GM18909 (cell line): ENCODE data around the gene ADARB2.
"Not testable (repeated sequence)": the region's sequence is repeated elsewhere in the genome, so short reads cannot be mapped to it uniquely, and the experiment has no call there.

Source experiments
- ATAC-seq: cut with Tn5 transposase; IDR thresholded peaks from one replicate; pipeline ENCODE4 v1.9.1; 2021; ENCODE audit warnings: mild to moderate bottlenecking; ENCODE audit not compliant: unreplicated experiment, poor library complexity

ADARB2 gene

DNA sequence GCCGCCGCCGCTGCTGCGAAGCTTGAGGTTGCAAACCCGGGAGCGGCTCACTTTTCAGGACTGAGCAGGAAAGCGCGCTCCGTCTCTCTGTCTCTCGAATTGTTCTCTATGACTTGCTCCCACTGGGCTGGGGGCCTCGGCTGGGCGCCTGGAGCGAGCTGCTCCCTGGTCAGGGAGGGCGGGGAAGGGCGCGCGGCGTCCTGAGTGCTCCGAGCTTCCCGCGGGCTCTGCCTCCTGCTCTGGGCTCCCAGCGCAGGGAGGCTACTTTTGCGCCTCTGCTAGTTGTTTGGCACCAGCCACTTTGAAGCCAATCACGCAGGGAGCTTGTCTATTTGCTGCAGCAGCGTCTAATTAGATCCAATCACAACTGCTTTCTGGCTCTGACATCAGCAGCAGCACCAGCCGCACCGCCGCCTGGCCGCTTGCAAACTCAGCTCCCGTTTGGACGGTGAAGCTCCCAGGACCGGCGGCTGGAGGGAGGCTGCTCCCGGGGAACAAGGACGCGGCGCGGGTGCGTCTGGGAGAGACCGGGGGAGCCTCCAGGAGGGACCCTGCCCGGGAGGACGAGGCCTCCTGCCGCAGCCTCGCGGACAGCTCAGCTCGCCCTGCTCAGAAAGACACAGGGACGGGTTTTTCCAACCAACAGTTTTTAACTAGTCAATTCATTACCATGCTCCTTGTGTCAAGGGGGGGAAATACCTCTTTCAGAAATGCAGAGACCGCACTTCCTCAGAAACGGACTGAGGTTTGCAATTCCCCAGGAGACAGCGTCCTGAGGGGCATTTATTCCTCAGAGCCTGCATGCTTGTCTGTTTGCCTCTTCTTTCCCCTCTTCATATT is at the start of gene ADARB2:
Gene ADARB2 (minus strand): TSS at position 304 of the 840 bp plus-strand sequence.
- peak; percentile 83 for ATAC-seq

GRCh38 chr10:1785835-1786234 is 48.5 kb upstream of the ADARB2 start:
- no peak for ATAC-seq

GRCh38 chr10:1782841-1783240 is 45.5 kb upstream of the ADARB2 start:
- no peak for ATAC-seq

- ATAC-seq, result no peak
These were observed 42.5 kb upstream of the ADARB2 start for GRCh38 chr10:1779796-1780195.

DNA sequence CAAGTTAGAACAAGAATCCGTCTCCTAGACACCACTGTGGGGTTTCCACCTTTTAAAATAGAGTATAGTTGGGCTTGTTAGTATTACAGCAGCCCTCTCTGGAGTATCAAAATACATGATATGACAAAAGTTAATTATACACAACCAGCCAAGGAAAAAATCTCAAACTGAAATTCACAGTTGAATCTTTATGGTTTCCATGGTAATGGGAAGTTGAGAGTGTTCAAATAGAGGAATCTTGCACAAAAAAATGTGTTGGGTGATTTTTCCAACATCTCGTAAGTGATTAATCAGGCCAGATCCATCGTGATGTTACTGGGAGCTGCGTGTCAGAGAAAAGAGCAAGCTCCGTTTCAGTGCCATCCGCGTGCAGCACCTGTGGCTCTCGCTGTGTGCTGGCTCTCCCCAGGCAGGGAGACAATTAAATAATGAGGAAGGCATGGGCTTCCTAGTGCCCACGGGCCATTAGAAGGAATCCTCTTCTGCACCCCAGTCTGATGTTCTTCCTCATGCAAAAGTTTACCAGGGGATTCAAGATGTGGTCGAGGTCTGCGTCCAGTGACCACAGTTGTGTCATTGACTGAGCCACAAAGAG is 41.1 kb upstream of the ADARB2 start:
- no peak for ATAC-seq

GRCh38 chr10:1776127-1776662 is 38.9 kb upstream of the ADARB2 start:
- ATAC-seq, result no peak

GRCh38 chr10:1774796-1775195 is 37.5 kb upstream of the ADARB2 start:
- ATAC-seq, result no peak

DNA sequence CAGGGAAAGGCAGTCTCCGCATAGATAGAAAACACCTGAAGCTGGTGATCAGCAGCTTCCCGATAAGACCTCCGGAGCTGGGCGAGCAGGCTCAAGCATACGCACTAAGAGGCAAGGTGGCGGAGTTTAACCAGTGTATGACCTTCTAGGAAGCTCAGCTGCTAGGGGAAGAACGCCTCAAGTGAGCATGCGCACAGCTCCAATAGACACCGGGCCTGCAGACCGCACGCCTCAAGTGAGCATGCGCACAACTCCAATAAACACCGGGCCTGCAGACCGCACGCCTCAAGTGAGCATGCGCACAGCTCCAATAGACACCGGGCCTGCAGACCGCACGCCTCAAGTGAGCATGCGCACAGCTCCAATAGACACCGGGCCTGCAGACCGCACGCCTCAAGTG is 35.9 kb upstream of the ADARB2 start:
- ATAC-seq, result not testable (repeated sequence)

- ATAC-seq, result no peak
These were observed 28.7 kb upstream of the ADARB2 start for GRCh38 chr10:1766049-1766448.

- no peak for ATAC-seq
These were observed 24.8 kb upstream of the ADARB2 start for GRCh38 chr10:1762076-1762475.

DNA sequence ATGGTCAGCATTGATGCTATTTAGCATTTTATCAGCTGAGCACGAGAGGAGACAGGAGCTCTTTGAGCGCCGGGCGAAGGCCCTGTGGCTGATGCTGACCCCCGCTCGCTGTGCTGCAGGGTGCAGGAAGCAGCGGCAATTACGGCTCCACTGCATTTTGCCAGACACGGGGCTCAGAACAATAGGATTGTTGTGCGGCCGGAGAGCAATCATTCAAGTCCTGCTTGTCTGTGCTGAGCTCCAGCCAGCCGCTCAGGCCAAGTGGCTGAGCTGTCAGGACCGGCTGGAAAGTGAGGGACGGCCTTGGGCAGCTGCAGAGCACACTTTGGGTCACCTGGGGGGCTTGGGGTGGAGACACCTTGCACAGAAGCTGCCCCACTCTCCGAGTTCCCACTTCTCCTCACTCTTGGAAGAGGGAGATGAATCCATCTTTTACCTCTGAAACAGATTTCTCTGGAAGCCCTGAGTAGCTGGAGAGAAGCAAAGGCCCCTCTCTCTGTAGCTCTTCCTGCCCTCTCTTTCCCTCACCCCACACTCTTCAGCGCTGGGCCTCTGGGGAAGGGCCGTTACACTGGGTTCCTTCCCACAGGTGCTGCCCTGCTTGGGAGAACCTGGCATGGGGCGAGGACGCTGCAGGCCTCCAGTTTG is 17.3 kb upstream of the ADARB2 start:
- no peak for ATAC-seq

DNA sequence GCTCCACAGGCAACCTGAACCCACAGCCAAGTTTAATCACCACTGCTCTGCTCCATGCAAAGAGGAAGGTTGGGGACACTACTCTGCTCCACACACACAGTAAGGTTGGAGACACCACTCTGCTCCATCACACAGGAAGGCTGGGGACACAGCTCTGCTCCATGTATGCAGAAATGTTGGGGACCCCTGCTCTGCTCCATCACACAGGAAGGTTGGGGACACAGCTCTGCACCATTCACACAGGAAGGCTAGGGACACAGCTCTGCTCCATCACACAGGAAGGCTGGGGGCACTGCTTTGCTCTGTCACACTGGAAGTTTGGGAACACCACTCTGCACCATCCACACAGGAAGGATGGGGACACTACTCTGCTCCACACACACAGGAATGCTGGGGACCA is 14.8 kb upstream of the ADARB2 start:
- ATAC-seq, result no peak

- ATAC-seq, result no peak
These were observed 10.3 kb upstream of the ADARB2 start for GRCh38 chr10:1747590-1748157.

GRCh38 chr10:1746796-1747195 is 9.5 kb upstream of the ADARB2 start:
- no peak for ATAC-seq

DNA sequence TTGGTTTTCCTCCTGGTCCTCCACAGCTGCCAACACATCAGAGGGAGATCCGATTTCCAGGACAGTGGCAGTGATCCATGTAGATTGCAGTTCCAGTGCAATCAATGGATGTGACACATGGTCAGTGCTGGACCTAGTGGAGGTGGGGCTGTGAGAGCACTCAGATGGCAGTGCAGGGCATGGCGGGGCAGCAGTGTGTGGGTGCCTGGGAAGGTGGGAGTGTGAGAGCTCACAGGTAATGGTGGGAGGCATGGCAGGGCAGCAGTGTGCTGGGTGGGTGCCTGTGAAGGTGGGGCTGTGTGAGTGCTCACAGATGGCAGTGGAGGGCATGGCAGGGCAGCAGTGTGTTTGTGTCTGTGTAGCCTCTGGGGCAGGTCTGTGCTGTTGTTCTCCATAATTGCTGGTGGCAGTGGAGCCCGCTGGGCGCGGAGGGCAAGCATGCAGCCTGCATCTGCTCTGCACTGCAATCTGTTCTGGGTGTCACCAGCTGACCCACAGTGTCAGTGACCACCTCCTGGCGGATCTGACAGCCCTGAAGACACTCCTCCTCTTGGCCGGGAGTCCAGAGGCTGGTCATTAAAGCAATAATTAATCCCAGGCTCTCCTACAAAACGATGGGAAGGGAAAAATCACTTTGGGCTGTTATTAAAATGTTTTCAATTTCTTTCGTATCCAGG is 8.6 kb upstream of the ADARB2 start:
- ATAC-seq, result no peak

- no peak for ATAC-seq
These were observed 7.2 kb upstream of the ADARB2 start for GRCh38 chr10:1744524-1744923.

GRCh38 chr10:1743141-1743540 is 5.8 kb upstream of the ADARB2 start:
- ATAC-seq, result no peak

GRCh38 chr10:1741450-1741849 is 4.1 kb upstream of the ADARB2 start:
- no peak for ATAC-seq

DNA sequence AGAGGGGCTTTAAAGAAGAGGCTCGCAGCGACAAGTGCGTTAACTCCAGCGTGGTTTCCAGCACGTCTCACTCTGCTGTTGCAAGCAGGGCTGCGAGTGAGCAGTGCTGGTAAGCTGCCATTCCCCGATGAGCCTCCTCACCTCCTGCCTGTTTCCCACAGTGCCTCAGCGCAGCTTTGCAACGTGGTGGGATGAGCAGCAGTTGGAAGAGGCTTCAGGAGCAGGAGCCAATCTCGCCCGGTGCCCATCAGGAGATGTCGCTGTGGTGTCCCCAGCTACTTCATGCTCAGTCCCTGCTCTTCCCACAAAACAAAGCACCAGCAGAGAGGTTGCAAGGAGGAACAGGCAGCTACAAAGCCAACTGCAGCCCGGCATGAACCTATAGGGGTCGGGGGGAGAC is 2.4 kb upstream of the ADARB2 start:
- ATAC-seq, result no peak

- peak; percentile 57 for ATAC-seq
These were observed 1.6 kb upstream of the ADARB2 start for GRCh38 chr10:1738950-1739349.

DNA sequence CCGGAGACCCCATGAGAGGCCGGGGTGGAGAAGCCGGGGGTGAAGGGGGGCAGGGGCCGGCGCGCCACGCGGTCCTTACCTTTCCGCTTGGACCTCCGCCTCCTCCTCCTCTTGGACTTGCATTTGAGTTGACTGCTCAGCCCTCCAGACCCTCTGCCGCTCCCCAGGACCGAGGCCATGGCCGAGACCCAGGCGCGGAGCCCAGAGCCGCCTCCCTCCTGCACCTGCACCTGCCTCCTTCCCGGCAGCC is 428 bp downstream of the ADARB2 start:
- no peak for ATAC-seq
